ENCODE results near the gene PGRMC2. TPM values are rescaled to one million over a fixed set of nuclear protein-coding genes. Genes with fewer than 3 reads are reported as not detected.

The PGRMC2 gene
- total RNA-seq, 4 donors from 2014 or later: 8.3 to 26.7 (median 13.0) TPM

GRCh38 chr4:128332081-128332480, 44.5 kb upstream of the PGRMC2 start:
- ATAC-seq (no peak), DNase-seq (no peak)
- no peaks in the 10 kb centered on the region for H3K27me3 ChIP-seq
- H3K27ac ChIP-seq: no peak overlapping the region
- H3K4me3 ChIP-seq: no peak overlapping the region
- in situ Hi-C loops (cut with MboI; ENCODE audit: low sequenced_read_pairs in 4 of 4): no loop called here
- H3K36me3 ChIP-seq: no peaks in the 10 kb centered on the region
- intact Hi-C loops (cut with DNase I; ENCODE audit: low total_unique reads): no loop called here
- TF ChIP-seq POLR2A (IDR thresholded peaks at IDR 0.05): no peak
- TF ChIP-seq, protein P1, sequence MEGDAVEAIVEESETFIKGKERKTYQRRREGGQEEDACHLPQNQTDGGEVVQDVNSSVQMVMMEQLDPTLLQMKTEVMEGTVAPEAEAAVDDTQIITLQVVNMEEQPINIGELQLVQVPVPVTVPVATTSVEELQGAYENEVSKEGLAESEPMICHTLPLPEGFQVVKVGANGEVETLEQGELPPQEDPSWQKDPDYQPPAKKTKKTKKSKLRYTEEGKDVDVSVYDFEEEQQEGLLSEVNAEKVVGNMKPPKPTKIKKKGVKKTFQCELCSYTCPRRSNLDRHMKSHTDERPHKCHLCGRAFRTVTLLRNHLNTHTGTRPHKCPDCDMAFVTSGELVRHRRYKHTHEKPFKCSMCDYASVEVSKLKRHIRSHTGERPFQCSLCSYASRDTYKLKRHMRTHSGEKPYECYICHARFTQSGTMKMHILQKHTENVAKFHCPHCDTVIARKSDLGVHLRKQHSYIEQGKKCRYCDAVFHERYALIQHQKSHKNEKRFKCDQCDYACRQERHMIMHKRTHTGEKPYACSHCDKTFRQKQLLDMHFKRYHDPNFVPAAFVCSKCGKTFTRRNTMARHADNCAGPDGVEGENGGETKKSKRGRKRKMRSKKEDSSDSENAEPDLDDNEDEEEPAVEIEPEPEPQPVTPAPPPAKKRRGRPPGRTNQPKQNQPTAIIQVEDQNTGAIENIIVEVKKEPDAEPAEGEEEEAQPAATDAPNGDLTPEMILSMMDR (IDR thresholded peaks at IDR 0.05 in 4 of 5, conservative IDR thresholded peaks at IDR 0.05 in 1 of 5): no peak
- H3K9me3 ChIP-seq: no peaks in the 10 kb centered on the region
- no peaks in the 10 kb centered on the region for H3K4me1 ChIP-seq

DNA sequence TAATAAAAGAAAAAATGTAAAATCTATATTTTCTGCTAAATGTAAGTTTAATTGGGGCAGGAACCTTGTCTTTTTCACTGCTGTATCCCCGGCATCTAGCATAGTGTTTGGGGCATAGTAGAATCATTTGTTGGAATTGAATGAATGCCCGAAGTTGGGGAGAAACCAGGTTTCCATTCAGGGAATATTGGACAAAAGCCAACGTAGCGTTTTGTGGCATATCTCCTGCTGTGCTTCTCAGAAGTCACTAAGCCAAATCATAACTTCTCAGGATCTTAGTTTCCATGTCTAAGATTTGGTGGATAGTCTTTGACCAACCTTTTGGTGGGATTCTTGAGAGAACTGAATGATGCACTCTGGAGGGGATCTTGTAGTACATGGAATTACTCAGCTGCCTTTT, 42.0 kb upstream of the PGRMC2 start:
- H3K27me3 ChIP-seq: no peaks in the 10 kb centered on the region
- no peak for ATAC-seq
- no peaks in the 10 kb centered on the region for H3K4me1 ChIP-seq
- DNase-seq: no peak
- TF ChIP-seq POLR2A (IDR thresholded peaks at IDR 0.05): no peak
- TF ChIP-seq, protein P1 (IDR thresholded peaks at IDR 0.05 in 4 of 5, conservative IDR thresholded peaks at IDR 0.05 in 1 of 5): no peak
- in situ Hi-C loops (cut with MboI; ENCODE audit: low sequenced_read_pairs in 4 of 4) (no loop called here), intact Hi-C loops (cut with DNase I; ENCODE audit: low total_unique reads) (no loop called here)
- H3K4me3 ChIP-seq: no peak overlapping the region
- no peaks in the 10 kb centered on the region for H3K36me3 ChIP-seq
- no peak overlapping the region for H3K27ac ChIP-seq
- no peaks in the 10 kb centered on the region for H3K9me3 ChIP-seq

DNA sequence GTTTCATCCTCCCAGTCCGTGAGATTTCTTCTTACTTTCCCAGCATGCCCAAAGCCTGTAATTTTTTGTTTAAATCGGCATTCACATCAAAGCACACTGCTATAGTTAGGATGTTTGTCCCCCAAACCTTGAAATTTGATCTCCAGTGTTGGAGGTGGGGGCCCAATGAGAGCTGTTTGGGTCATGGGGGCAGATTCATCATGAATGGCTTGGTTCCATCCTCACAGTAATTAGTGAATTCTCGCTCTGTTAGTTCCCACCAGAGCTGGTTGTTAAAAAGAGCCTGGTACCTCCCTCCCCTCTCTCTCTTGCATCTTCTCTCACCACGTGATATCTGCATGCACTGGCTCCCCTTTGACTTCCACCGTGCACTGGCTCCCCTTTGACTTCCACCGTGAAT, 40.5 kb upstream of the PGRMC2 start:
- ATAC-seq: no peak
- Histone ChIP-seq H3K4me1 (no peaks in the 10 kb centered on the region), H3K4me3 (no peak overlapping the region), H3K9me3 (no peaks in the 10 kb centered on the region), H3K27ac (no peak overlapping the region), H3K27me3 (no peaks in the 10 kb centered on the region), H3K36me3 (no peaks in the 10 kb centered on the region)
- no peak for DNase-seq
- no peak for TF ChIP-seq POLR2A (IDR thresholded peaks at IDR 0.05)
- TF ChIP-seq, protein P1 (IDR thresholded peaks at IDR 0.05 in 4 of 5, conservative IDR thresholded peaks at IDR 0.05 in 1 of 5): no peak
- in situ Hi-C loops (cut with MboI; ENCODE audit: low sequenced_read_pairs in 4 of 4) (no loop called here), intact Hi-C loops (cut with DNase I; ENCODE audit: low total_unique reads) (no loop called here)

- no peak overlapping the region for H3K4me3 ChIP-seq
- intact Hi-C loops (cut with DNase I; ENCODE audit: low total_unique reads): no loop called here
- TF ChIP-seq, protein P1 (IDR thresholded peaks at IDR 0.05 in 4 of 5, conservative IDR thresholded peaks at IDR 0.05 in 1 of 5): no peak
- TF ChIP-seq POLR2A (IDR thresholded peaks at IDR 0.05): no peak
- in situ Hi-C loops (cut with MboI; ENCODE audit: low sequenced_read_pairs in 4 of 4): no loop called here
- no peaks in the 10 kb centered on the region for H3K4me1 ChIP-seq
- no peaks in the 10 kb centered on the region for H3K27me3 ChIP-seq
- no peak for DNase-seq
- H3K36me3 ChIP-seq: no peaks in the 10 kb centered on the region
- H3K9me3 ChIP-seq: no peaks in the 10 kb centered on the region
- no peak overlapping the region for H3K27ac ChIP-seq
- no peak for ATAC-seq
These were observed 35.8 kb upstream of the PGRMC2 start for GRCh38 chr4:128323401-128323800.

GRCh38 chr4:128322986-128323385, 35.4 kb upstream of the PGRMC2 start:
- H3K27ac ChIP-seq: no peak overlapping the region
- H3K4me1 ChIP-seq: no peaks in the 10 kb centered on the region
- TF ChIP-seq, protein P1 (IDR thresholded peaks at IDR 0.05 in 4 of 5, conservative IDR thresholded peaks at IDR 0.05 in 1 of 5): no peak
- no peak for TF ChIP-seq POLR2A (IDR thresholded peaks at IDR 0.05)
- H3K36me3 ChIP-seq: no peaks in the 10 kb centered on the region
- DNase-seq (no peak), ATAC-seq (no peak)
- in situ Hi-C loops (cut with MboI; ENCODE audit: low sequenced_read_pairs in 4 of 4) (no loop called here), intact Hi-C loops (cut with DNase I; ENCODE audit: low total_unique reads) (no loop called here)
- no peaks in the 10 kb centered on the region for H3K9me3 ChIP-seq
- H3K4me3 ChIP-seq: no peak overlapping the region
- no peaks in the 10 kb centered on the region for H3K27me3 ChIP-seq

Data from gastrocnemius medialis (tissue), 4 donors.